Measurements from ENCODE around the gene ARID3C.

ARID3C gene

GRCh38 chr9:34628656-34629490 is at the start of gene ARID3C:
Gene ARID3C (minus strand): TSS chr9:34629066. CDS start chr9:34628014, 1,052 bp downstream.
- no peak for DNase-seq

- DNase-seq, result no peak
Measured at GRCh38 chr9:34675869-34676268, 47.0 kb upstream of the ARID3C start.

- DNase-seq, result peak; percentile 73
Measured at GRCh38 chr9:34675048-34675714, 46.3 kb upstream of the ARID3C start.

- no peak for DNase-seq
Measured at GRCh38 chr9:34674440-34674839, 45.6 kb upstream of the ARID3C start.

GRCh38 chr9:34671307-34671706 is 42.4 kb upstream of the ARID3C start:
- no peak for DNase-seq

GRCh38 chr9:34669809-34670562 is 41.1 kb upstream of the ARID3C start:
- no peak for DNase-seq

GRCh38 chr9:34665381-34666250 is 36.8 kb upstream of the ARID3C start:
- peak; percentile 52 for DNase-seq

- DNase-seq, result no peak
Measured at GRCh38 chr9:34665067-34665380, 36.2 kb upstream of the ARID3C start.

- DNase-seq, result peak; percentile 45
Measured at GRCh38 chr9:34664281-34665066, 35.6 kb upstream of the ARID3C start.

GRCh38 chr9:34663303-34663605 is 34.4 kb upstream of the ARID3C start:
- DNase-seq, result no peak

GRCh38 chr9:34662526-34663302 is 33.8 kb upstream of the ARID3C start, which contains the start of gene CCL27:
Gene CCL27 (minus strand): TSS chr9:34662657. CDS start chr9:34662633, 24 bp downstream.
- DNase-seq, result no peak

GRCh38 chr9:34659592-34660253 is 30.9 kb upstream of the ARID3C start:
- DNase-seq, result peak; percentile 48

- DNase-seq, result no peak
Measured at GRCh38 chr9:34658461-34658860, 29.6 kb upstream of the ARID3C start.

GRCh38 chr9:34656992-34657391 is 28.1 kb upstream of the ARID3C start:
- DNase-seq, result no peak

- DNase-seq, result no peak
Measured at GRCh38 chr9:34655394-34655793, 26.5 kb upstream of the ARID3C start.

- DNase-seq, result peak; percentile 88
Measured at GRCh38 chr9:34654323-34655051, 25.6 kb upstream of the ARID3C start.

- no peak for DNase-seq
Measured at GRCh38 chr9:34653151-34654072, 24.5 kb upstream of the ARID3C start.

- no peak for DNase-seq
Measured at GRCh38 chr9:34652602-34653000, 23.7 kb upstream of the ARID3C start.
